HepG2 (cell line): Measurements from ENCODE around the gene INPP1. TPM values are rescaled to one million over a fixed set of nuclear protein-coding genes. Genes with fewer than 3 reads are reported as not detected.

Experiments
- AFF4 ChIP-seq: sonication (generic); formaldehyde crosslinking; IDR thresholded peaks from 2 replicates; pipeline ENCODE4 v1.4.0; 2020; ENCODE audit warnings: missing genetic modification reagents
- ARID2 ChIP-seq: sonication (generic); formaldehyde crosslinking; IDR thresholded peaks from 2 replicates; pipeline ENCODE4 v1.8.1; 2022; ENCODE audit warnings: mild to moderate bottlenecking, missing genetic modification reagents, borderline replicate concordance
- BHLHE40 ChIP-seq: IDR thresholded peaks from 2 replicates; pipeline ENCODE4 v1.6.1; 2011; ENCODE audit warnings: low read length, improper control_type of control experiment
- BRCA1 ChIP-seq: sonication (generic); formaldehyde crosslinking; IDR thresholded peaks from 2 replicates; pipeline ENCODE4 v1.4.0; 2020; ENCODE audit warnings: missing genetic modification reagents
- CBX1 ChIP-seq: IDR thresholded peaks from one replicate; pipeline ENCODE4 v1.6.1; 2016; ENCODE audit warnings: antibody characterized with exemption, low read depth
- CEBPG ChIP-seq: IDR thresholded peaks from 2 replicates; pipeline ENCODE4 v1.6.1; 2016
- CENPX ChIP-seq: sonication (generic); formaldehyde crosslinking; IDR thresholded peaks from 2 replicates; pipeline ENCODE4 v1.9.0; 2021; ENCODE audit warnings: mild to moderate bottlenecking, missing genetic modification reagents, moderate library complexity
- DPF2 ChIP-seq: sonication (generic); formaldehyde crosslinking; IDR thresholded peaks from 2 replicates; pipeline ENCODE4 v1.4.0; 2020; ENCODE audit warnings: mild to moderate bottlenecking, low read depth, missing genetic modification reagents, borderline replicate concordance
- FOXP4 ChIP-seq: sonication (generic); formaldehyde crosslinking; IDR thresholded peaks from 2 replicates; pipeline ENCODE4 v1.4.0; 2020; ENCODE audit warnings: missing genetic modification reagents
- MAZ ChIP-seq, 2 experiments: sonication (generic) in 1 of 2; formaldehyde crosslinking in 1 of 2; IDR thresholded peaks; 2 replicates each; pipeline versions ENCODE4 v1.5.0 to v1.6.1; 2012 to 2020; ENCODE audit warnings: low read depth in 2 of 2, mild to moderate bottlenecking in 2 of 2, borderline replicate concordance in 1 of 2, improper control_type of control experiment in 1 of 2, low read length in 1 of 2, missing genetic modification reagents in 1 of 2, moderate library complexity in 1 of 2
- MED8 ChIP-seq: sonication (generic); formaldehyde crosslinking; IDR thresholded peaks from 2 replicates; pipeline ENCODE4 v1.8.1; 2023; ENCODE audit warnings: mild to moderate bottlenecking, missing genetic modification reagents; ENCODE audit not compliant: insufficient replicate concordance
- MXD4 ChIP-seq: IDR thresholded peaks from 2 replicates; pipeline ENCODE4 v1.6.1; 2016; ENCODE audit warnings: mild to moderate bottlenecking, missing biosample characterization, missing genetic modification reagents
- RAD51 ChIP-seq: fragments of 450-650 bp; IDR thresholded peaks from 2 replicates; pipeline ENCODE4 v1.6.1; 2016; ENCODE audit warnings: borderline replicate concordance
- SIN3A ChIP-seq: IDR thresholded peaks from 2 replicates; pipeline ENCODE4 v1.6.1; 2011; ENCODE audit warnings: low read depth, mild to moderate bottlenecking, control low read depth, low read length, borderline replicate concordance
- SRY ChIP-seq: sonication (generic); formaldehyde crosslinking; IDR thresholded peaks from 2 replicates; pipeline ENCODE4 v1.8.0; 2022; ENCODE audit warnings: mild to moderate bottlenecking, missing genetic modification reagents
- ZC3H13 ChIP-seq: sonication (generic); formaldehyde crosslinking; IDR thresholded peaks from 2 replicates; pipeline ENCODE4 v1.8.1; 2023; ENCODE audit warnings: mild to moderate bottlenecking, missing genetic modification reagents, moderate library complexity
- ZNF17 ChIP-seq: sonication (generic); formaldehyde crosslinking; IDR thresholded peaks from 2 replicates; pipeline ENCODE4 v1.5.0; 2020; ENCODE audit warnings: mild to moderate bottlenecking, missing genetic modification reagents
- ZNF224 ChIP-seq: sonication (generic); formaldehyde crosslinking; IDR thresholded peaks from 2 replicates; pipeline ENCODE4 v1.5.0; 2020; ENCODE audit warnings: mild to moderate bottlenecking, missing genetic modification reagents
- ZNF230 ChIP-seq: sonication (generic); formaldehyde crosslinking; IDR thresholded peaks from 2 replicates; pipeline ENCODE4 v1.4.0; 2020; ENCODE audit warnings: mild to moderate bottlenecking, missing genetic modification reagents
- ZNF33A ChIP-seq: sonication (generic); formaldehyde crosslinking; IDR thresholded peaks from 2 replicates; pipeline ENCODE4 v1.5.1; 2020; ENCODE audit warnings: missing genetic modification reagents, mild to moderate bottlenecking, moderate library complexity, borderline replicate concordance
- ZNF33B ChIP-seq: sonication (generic); formaldehyde crosslinking; IDR thresholded peaks from 2 replicates; pipeline ENCODE4 v1.5.1; 2020; ENCODE audit warnings: mild to moderate bottlenecking, missing genetic modification reagents
- ZNF720 ChIP-seq: sonication (generic); formaldehyde crosslinking; IDR thresholded peaks from 2 replicates; pipeline ENCODE4 v1.4.0; 2020; ENCODE audit warnings: missing genetic modification reagents
- ZSCAN29 ChIP-seq: sonication (generic); formaldehyde crosslinking; conservative IDR thresholded peaks from 2 replicates; pipeline ENCODE4 v1.4.0; 2020; ENCODE audit warnings: mild to moderate bottlenecking, missing genetic modification reagents
- polyA plus RNA-seq, 8 experiments: library from polyadenylated mRNA; depleted of rRNA in 3 of 8; stranded (reverse) in 7 of 8; unstranded in 1 of 8; fragments of >200 nt; fragmentation: Illumina TruSeq in 4 of 8; extraction: Trizol in 4 of 8; gene quantifications; 2 replicates each; pipeline versions ENCODE4 v1.2.1 to v1.2.3, GENCODE V29; 2011 to 2016; ENCODE audit warnings: low read depth in 4 of 8, missing spikeins in 1 of 8, mixed read lengths in 1 of 8; ENCODE audit not compliant: insufficient read depth in 1 of 8
- total RNA-seq, 5 experiments: library from RNA; depleted of rRNA; stranded (reverse); fragments of >200 nt; fragmentation: Illumina TruSeq; extraction: Trizol; gene quantifications; 2 replicates each; pipeline ENCODE4 v1.2.3, GENCODE V29; 2016; ENCODE audit warnings: low read depth in 1 of 5
- TF ChIP-seq, protein P1 (sequence below): IDR thresholded peaks from 2 replicates; pipeline ENCODE4 v1.6.1; 2016; ENCODE audit warnings: control low read depth

INPP1 gene
- total and polyA plus RNA-seq, 2 of the 13 experiments (the other 11 are each of a cell fraction or from before 2014, with no cell fraction given) = 10.0 to 13.3 TPM

- TF ChIP-seq SRY (CRISPR knock-in tag) (no peak), AFF4 (CRISPR knock-in tag) (no peak), MED8 (peak; percentile 84), ZNF720 (no peak), ARID2 (CRISPR knock-in tag) (peak; percentile 92; the same call in 1 of the 2 replicates), DPF2 (CRISPR knock-in tag) (peak; percentile 100), MXD4 (peak; percentile 91), FOXP4 (peak; percentile 100), CBX1 (no peak), CENPX (CRISPR knock-in tag) (no peak), ZC3H13 (no peak), MAZ (IDR thresholded peaks at IDR 0.05; ENCODE audit: borderline replicate concordance, low read depth, low read length) (peak; percentile 39; the same call in 1 of the 2 replicates), MAZ (CRISPR knock-in tag; IDR thresholded peaks at IDR 0.05; ENCODE audit: low read depth) (peak; percentile 96), ZNF17 (CRISPR knock-in tag) (no peak), RAD51 (no peak), CEBPG (CRISPR knock-in tag) (peak; percentile 89), ZNF230 (CRISPR knock-in tag) (peak; percentile 91; the same call in 1 of the 2 replicates), BHLHE40 (peak; percentile 51; the same call in 1 of the 2 replicates), SIN3A (peak; percentile 84), ZNF224 (CRISPR knock-in tag) (peak; percentile 80; the same call in 1 of the 2 replicates), BRCA1 (no peak), ZNF33B (CRISPR knock-in tag) (peak; percentile 92; the same call in 1 of the 2 replicates), ZNF33A (no peak), ZSCAN29 (CRISPR knock-in tag) (peak; percentile 97)
- TF ChIP-seq, protein P1, sequence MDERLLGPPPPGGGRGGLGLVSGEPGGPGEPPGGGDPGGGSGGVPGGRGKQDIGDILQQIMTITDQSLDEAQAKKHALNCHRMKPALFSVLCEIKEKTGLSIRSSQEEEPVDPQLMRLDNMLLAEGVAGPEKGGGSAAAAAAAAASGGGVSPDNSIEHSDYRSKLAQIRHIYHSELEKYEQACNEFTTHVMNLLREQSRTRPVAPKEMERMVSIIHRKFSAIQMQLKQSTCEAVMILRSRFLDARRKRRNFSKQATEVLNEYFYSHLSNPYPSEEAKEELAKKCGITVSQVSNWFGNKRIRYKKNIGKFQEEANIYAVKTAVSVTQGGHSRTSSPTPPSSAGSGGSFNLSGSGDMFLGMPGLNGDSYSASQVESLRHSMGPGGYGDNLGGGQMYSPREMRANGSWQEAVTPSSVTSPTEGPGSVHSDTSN (CRISPR knock-in tag) = peak; percentile 64
Measured at GRCh38 chr2:190352668-190353536, 9.5 kb downstream of the INPP1 start (continued).
